Activated CD4-positive, alpha-beta T cell treated with anti-CD3 and anti-CD28 coated beads for 24 hours (primary cell): ENCODE results near the gene ADAM17.
"Not testable (repeated sequence)": the region's sequence is repeated elsewhere in the genome, so short reads cannot be mapped to it uniquely, and the experiment has no call there.

Experiments
- DNase-seq, 2 donors: peaks; one replicate each; pipeline ENCODE4 v3.0.0-alpha.2; 2020; ENCODE audit warnings: low read depth in 2 of 2

ADAM17 gene

GRCh38 chr2:9565436-9566153 is 10.0 kb upstream of the ADAM17 start:
- DNase-seq: no peak

GRCh38 chr2:9560628-9561027 is 5.0 kb upstream of the ADAM17 start:
- DNase-seq: no peak

GRCh38 chr2:9558948-9559381 is 3.3 kb upstream of the ADAM17 start:
- DNase-seq: no peak

GRCh38 chr2:9556121-9556743 is 602 bp upstream of the ADAM17 start:
- DNase-seq: no peak

- DNase-seq: no peak
These were observed 721 bp downstream of the ADAM17 start for GRCh38 chr2:9554921-9555296.

GRCh38 chr2:9552219-9553178 is 3.1 kb downstream of the ADAM17 start:
- DNase-seq: no peak

- not testable (repeated sequence) for DNase-seq
These were observed 4.7 kb downstream of the ADAM17 start for GRCh38 chr2:9550859-9551391.

- no peak for DNase-seq
These were observed 6.2 kb downstream of the ADAM17 start for GRCh38 chr2:9549420-9549819.

GRCh38 chr2:9548506-9548905 is 7.1 kb downstream of the ADAM17 start:
- no peak for DNase-seq

- DNase-seq: no peak
These were observed 8.2 kb downstream of the ADAM17 start for GRCh38 chr2:9547262-9547991.

GRCh38 chr2:9545502-9545901 is 10.1 kb downstream of the ADAM17 start:
- no peak for DNase-seq

- no peak for DNase-seq
These were observed 12.1 kb downstream of the ADAM17 start for GRCh38 chr2:9543557-9543956.

- no peak for DNase-seq
These were observed 16.1 kb downstream of the ADAM17 start for GRCh38 chr2:9539531-9539930.

- DNase-seq: no peak
These were observed 17.6 kb downstream of the ADAM17 start for GRCh38 chr2:9538000-9538507.

GRCh38 chr2:9536504-9536903 is 19.1 kb downstream of the ADAM17 start:
- no peak for DNase-seq

GRCh38 chr2:9535177-9535576 is 20.5 kb downstream of the ADAM17 start:
- DNase-seq: no peak

- DNase-seq: no peak
These were observed 22.0 kb downstream of the ADAM17 start for GRCh38 chr2:9533663-9534062.

GRCh38 chr2:9532421-9532820 is 23.2 kb downstream of the ADAM17 start:
- DNase-seq: no peak

GRCh38 chr2:9527995-9528787 is 27.4 kb downstream of the ADAM17 start:
- DNase-seq: no peak

- DNase-seq: no peak
These were observed 30.4 kb downstream of the ADAM17 start for GRCh38 chr2:9525266-9525665.
